Immature natural killer cell (primary cell): ENCODE data around the gene RASEF. TPM values are rescaled to one million over a fixed set of nuclear protein-coding genes. Genes with fewer than 3 reads are reported as not detected.
"Not testable (repeated sequence)": the region's sequence is repeated elsewhere in the genome, so short reads cannot be mapped to it uniquely, and the experiment has no call there.

ENCODE experiments used
- DNase-seq, 3 donors: peaks; one replicate each; pipeline ENCODE4 v3.0.0; 2022; ENCODE audit warnings: mixed read lengths in 1 of 3
- H3K27ac Mint-ChIP-seq, 6 donors: one replicate each; pipeline ENCODE4 v1.8.0; 2020; ENCODE audit warnings: mixed read lengths in 6 of 6, mild to moderate bottlenecking in 5 of 6, inconsistent platforms in 4 of 6, moderate library complexity in 3 of 6
- H3K27me3 Mint-ChIP-seq, 3 donors: one replicate each; pipeline ENCODE4 v1.8.0; 2020 to 2021; ENCODE audit warnings: low read depth in 3 of 3, mild to moderate bottlenecking in 3 of 3, mixed read lengths in 3 of 3, moderate library complexity in 3 of 3, inconsistent platforms in 1 of 3
- H3K36me3 Mint-ChIP-seq, 3 donors: one replicate each; pipeline ENCODE4 v1.8.0; 2020; ENCODE audit warnings: mixed read lengths in 3 of 3, inconsistent platforms in 2 of 3, mild to moderate bottlenecking in 2 of 3
- H3K4me1 Mint-ChIP-seq, 2 donors: one replicate each; pipeline ENCODE4 v1.8.0; 2020; ENCODE audit warnings: inconsistent platforms in 2 of 2, mild to moderate bottlenecking in 2 of 2, mixed read lengths in 2 of 2, moderate library complexity in 1 of 2
- H3K4me3 Mint-ChIP-seq, 5 donors: one replicate each; pipeline ENCODE4 v1.8.0; 2020; ENCODE audit warnings: mild to moderate bottlenecking in 5 of 5, mixed read lengths in 5 of 5, inconsistent platforms in 3 of 5, moderate library complexity in 3 of 5
- H3K9me3 Mint-ChIP-seq, 6 donors: one replicate each; pipeline ENCODE4 v1.8.0; 2020; ENCODE audit warnings: mild to moderate bottlenecking in 6 of 6, mixed read lengths in 6 of 6, inconsistent platforms in 4 of 6, moderate library complexity in 3 of 6
- polyA plus RNA-seq, 3 donors: library from polyadenylated mRNA; unstranded; fragments of 300-500 nt; fragmentation: Illumina TruSeq; gene quantifications; one replicate each; pipeline ENCODE4 v1.2.3, GENCODE V29; 2021

The RASEF gene
- polyA plus RNA-seq, 3 donors from 2014 or later, result not detected

DNA sequence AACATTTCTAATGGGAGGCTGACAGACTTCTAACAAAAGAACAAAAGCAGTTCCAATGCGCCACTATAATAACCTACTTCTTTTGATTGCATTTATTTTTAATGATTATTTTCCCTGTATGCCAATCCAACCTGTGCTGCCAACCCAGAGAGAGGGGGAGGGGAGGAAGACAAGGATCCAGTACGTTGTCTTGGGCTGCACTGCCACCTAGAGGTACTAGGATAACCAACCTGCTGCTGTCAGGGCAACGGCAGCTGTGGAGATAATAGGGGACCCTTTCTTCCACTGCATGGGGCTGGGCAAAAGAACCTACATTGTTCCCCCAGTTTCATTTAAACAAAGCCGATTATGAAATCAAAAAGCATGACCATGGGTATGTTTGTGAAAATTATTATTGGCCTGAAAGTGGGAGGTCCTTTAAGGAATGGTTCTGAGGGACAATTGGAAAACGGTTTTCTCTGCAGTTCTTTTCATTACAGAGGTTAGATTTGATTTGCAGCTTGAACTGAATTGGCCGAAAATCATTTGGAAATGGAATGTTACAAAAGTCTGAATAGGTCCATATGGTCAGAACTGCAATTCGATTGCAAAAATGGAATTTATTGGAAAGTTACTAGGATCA is 101.3 kb downstream of the RASEF start:
- Mint-ChIP-seq H3K27ac (no peak overlapping the region), H3K27me3 (peaks cover 3% of the 10 kb centered on the region in 3 donors), H3K9me3 (peaks cover 0 to under 1% (median 0%) of the 10 kb centered on the region in 6 donors), H3K36me3 (no peaks in the 10 kb centered on the region), H3K4me1 (no peaks in the 10 kb centered on the region), H3K4me3 (no peak overlapping the region)
- DNase-seq, result peak in 1 of 3 donors; percentile 1

DNA sequence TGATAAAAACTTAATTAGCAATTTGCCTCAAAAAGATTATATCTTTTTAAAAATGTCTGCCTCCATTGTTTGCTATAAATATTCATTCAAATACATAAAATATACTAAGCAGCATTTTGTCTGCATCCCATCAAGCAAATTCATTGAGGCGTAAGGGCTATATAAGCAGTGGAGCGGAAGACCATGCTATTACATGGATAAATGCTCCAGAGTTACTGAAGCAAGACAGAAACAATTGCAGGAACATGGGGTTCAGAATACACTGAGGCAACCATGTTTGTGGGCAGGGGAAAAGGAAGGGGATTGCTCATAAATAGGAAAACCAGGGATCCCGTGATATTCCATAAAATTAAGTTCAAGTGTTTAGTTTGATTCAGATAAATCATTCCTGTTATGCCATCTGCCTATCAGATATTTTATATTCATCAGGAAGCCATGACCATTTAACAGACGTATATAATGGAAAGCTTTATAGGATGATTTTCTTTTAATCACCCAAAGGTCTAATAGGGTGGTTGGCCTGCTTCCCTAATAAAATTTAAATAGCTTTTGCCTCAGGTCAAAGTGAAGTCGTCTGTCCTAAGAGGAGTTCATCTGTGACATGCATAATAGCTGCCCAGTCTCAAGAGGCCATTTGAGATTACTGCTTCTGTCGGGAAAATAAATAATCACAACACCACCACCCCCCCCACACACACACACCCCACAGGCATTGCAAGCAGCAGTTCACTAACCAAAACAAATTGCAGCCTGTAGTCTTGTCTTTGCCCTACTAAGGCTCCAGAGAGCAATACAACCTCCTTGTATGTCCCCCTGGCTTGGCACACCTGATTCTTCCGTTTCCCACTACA is 105.2 kb downstream of the RASEF start:
- no peak for DNase-seq
- Mint-ChIP-seq H3K27ac (no peak overlapping the region), H3K27me3 (peaks cover 0 to 5% (median 3%) of the 10 kb centered on the region in 3 donors), H3K9me3 (peaks cover 0 to 2% (median 0%) of the 10 kb centered on the region in 6 donors), H3K4me3 (no peak overlapping the region), H3K4me1 (no peaks in the 10 kb centered on the region), H3K36me3 (no peaks in the 10 kb centered on the region)

DNA sequence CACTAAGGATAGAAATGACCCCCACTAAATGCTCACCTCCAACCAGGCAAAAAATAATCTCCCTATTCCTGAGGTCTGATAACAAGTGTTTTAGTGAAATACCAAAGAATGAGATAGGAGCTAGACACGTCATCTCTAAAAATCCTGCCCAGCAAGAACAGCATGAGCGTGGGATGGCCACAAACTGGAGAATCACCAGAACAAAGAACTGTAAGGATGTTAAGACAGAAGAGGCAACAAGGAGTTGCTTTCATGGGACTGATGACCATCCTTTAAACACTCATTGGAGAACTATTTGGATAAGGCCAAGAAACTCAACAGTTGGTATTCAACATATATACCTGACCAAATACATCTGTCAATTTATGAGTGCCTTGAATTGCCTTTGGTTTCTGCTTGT is 113.7 kb downstream of the RASEF start:
- Mint-ChIP-seq H3K27me3 (peaks cover 0 to 2% (median 0%) of the 10 kb centered on the region in 3 donors), H3K27ac (no peak overlapping the region), H3K36me3 (no peaks in the 10 kb centered on the region), H3K4me3 (no peak overlapping the region), H3K9me3 (peaks cover 0 to 2% (median 0%) of the 10 kb centered on the region in 6 donors), H3K4me1 (no peaks in the 10 kb centered on the region)
- DNase-seq, result no peak

DNA sequence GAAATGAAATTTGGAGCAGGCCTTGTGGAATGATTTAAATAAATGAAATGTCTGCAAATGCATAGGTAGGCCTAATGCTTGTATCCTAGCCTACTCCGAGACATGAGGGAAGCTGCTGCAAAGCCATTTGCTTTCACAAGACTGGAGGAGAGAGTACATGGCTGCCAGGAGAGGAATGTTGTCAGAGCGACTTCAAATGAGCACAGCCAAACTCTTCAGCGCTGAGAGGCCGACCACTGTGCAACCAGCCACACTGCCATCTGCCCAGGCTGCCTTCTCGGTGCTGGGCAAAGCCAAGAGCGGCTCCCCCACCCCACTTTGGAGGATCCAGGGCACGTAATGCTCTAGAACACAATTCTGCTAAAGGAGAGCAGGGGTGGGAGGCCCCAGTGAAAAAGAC is 122.6 kb downstream of the RASEF start:
- no peak overlapping the region for H3K4me3 Mint-ChIP-seq

DNA sequence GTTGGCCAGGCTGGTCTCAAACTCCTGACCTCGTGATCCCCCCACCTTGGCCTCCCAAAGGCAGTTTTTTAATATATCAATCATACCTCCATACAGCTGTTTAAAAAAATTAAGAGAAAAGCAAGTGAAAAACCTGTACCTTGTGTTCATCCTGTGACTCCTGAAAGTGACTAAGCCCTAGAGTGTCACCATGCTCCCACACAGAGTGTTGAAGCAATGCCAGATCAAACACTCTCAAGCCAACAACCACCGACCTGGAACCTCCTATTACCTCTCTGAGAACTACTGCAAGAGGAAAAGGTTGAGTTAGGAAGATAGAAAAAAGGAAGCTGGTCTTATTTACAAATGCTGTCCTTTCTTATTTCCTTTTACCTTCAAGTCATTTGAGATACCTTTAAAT is 123.5 kb downstream of the RASEF start:
- DNase-seq, result no peak
- Mint-ChIP-seq H3K4me3 (no peak overlapping the region), H3K27me3 (no peaks in the 10 kb centered on the region), H3K9me3 (peaks cover 0 to 21% (median 1%) of the 10 kb centered on the region in 6 donors), H3K27ac (no peak overlapping the region), H3K4me1 (no peaks in the 10 kb centered on the region), H3K36me3 (no peaks in the 10 kb centered on the region)

More for the DNA sequence above, 122.6 kb downstream of the RASEF start:
- Mint-ChIP-seq H3K9me3 (peaks cover 0 to 21% (median 1%) of the 10 kb centered on the region in 6 donors), H3K27ac (no peak overlapping the region), H3K36me3 (no peaks in the 10 kb centered on the region), H3K4me1 (no peaks in the 10 kb centered on the region), H3K27me3 (no peaks in the 10 kb centered on the region)
- no peak for DNase-seq

DNA sequence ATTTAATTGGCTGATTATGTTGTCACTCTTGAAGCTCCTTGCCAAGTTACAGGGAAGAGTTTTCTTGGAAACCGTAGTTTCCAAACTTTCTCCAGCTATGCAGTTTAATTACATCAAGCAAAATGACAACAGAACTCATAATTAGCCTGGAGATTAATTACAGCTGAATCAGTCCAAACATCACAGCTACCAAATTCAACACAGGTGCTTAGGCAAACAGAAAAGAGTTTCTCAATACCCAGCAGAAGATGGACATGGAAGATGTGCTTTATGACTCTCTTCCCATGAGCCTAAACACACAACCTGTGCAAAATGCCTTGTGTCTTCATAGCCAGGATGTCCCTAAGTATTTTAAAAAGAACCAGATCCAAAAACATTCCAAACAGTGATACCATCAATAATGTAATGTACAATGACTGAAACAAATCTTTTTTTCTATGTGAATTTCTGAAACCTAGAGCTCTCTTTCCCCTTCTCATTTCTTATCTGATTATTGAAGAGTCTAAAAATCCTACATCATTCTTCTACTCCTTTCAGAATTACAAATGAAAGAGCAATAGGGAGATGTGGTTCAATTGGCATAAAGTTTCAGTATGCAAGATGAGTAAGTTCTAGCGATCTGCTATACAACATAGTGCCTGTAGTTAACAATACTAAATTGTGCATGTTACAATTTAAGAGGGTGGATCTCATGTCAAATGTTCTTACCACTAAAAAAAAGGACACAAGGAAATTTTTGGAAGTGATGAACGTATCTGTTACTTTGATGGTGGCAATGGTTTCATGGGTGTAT is 124.3 kb downstream of the RASEF start:
- H3K4me1 Mint-ChIP-seq, result no peaks in the 10 kb centered on the region
- H3K27me3 Mint-ChIP-seq, result no peaks in the 10 kb centered on the region
- H3K9me3 Mint-ChIP-seq, result peaks cover 0 to 17% (median 0%) of the 10 kb centered on the region in 6 donors
- H3K4me3 Mint-ChIP-seq, result no peak overlapping the region
- DNase-seq, result no peak
- no peak overlapping the region for H3K27ac Mint-ChIP-seq
- H3K36me3 Mint-ChIP-seq, result no peaks in the 10 kb centered on the region

DNA sequence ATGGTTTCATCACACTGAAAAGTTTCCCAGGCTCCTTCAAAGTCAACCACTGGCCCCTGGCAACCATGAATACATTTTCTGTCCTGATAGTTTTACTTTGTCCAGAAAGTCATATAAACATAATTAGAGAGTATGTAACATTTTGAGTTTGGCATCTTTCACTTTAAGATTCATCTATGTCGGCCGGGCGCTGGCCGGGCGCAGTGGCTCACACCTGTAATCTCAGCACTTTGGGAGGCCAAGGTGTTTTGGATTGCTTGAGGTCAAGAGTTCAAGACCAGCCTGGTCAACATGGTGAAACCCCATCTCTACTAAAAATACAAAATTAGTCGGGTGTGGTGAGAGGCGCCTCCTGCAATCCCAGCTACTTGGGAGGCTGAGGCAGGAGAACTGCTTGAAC is 126.4 kb downstream of the RASEF start:
- H3K27ac Mint-ChIP-seq, H3K27me3 Mint-ChIP-seq, H3K4me1 Mint-ChIP-seq, H3K36me3 Mint-ChIP-seq, DNase-seq, H3K4me3 Mint-ChIP-seq: not testable (repeated sequence)
- peaks cover 0 to 14% (median 0%) of the 10 kb centered on the region in 6 donors for H3K9me3 Mint-ChIP-seq

DNA sequence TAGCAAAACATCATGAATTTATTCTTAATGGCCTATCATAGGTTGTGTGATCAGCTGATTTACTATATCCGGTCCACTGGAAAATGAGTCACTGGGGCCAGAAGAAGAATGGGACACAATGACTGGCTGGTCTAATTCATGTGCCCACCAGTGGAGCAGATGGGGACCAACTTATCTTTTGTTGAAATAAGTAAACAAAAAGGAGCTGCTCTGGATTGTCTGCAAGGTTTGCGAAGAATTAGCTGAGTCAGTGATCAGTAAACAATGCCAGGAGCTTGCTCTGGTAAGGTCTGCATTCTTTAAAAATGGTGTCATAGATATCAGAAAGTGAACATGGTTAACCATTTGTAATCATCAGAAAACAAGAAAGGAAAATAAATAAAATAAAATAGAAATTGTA is 128.0 kb downstream of the RASEF start:
- Mint-ChIP-seq H3K36me3 (no peaks in the 10 kb centered on the region), H3K9me3 (peaks cover 0 to 14% (median 0%) of the 10 kb centered on the region in 6 donors), H3K27ac (no peak overlapping the region), H3K27me3 (peaks cover 0 to 2% (median 0%) of the 10 kb centered on the region in 3 donors), H3K4me3 (no peak overlapping the region), H3K4me1 (no peaks in the 10 kb centered on the region)
- DNase-seq, result no peak

DNA sequence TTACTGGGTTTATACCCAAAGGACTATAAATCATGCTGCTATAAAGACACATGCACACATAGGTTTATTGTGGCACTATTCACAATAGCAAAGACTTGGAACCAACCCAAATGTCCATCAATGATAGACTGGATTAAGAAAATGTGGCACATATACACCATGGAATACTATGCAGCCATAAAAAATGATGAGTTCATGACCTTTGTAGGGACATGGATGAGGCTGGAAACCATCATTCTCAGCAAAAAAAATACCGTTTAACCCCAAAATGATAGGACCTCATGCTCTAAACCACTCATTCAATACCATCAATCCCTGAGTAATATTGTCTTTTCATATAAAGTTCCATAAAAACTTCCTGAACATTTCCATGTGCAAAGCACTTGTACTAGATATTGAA is 128.9 kb downstream of the RASEF start:
- not testable (repeated sequence) for H3K36me3 Mint-ChIP-seq, H3K4me1 Mint-ChIP-seq, DNase-seq, H3K27ac Mint-ChIP-seq, H3K4me3 Mint-ChIP-seq, H3K27me3 Mint-ChIP-seq
- H3K9me3 Mint-ChIP-seq, result peaks cover 0 to 14% (median 0%) of the 10 kb centered on the region in 6 donors

DNA sequence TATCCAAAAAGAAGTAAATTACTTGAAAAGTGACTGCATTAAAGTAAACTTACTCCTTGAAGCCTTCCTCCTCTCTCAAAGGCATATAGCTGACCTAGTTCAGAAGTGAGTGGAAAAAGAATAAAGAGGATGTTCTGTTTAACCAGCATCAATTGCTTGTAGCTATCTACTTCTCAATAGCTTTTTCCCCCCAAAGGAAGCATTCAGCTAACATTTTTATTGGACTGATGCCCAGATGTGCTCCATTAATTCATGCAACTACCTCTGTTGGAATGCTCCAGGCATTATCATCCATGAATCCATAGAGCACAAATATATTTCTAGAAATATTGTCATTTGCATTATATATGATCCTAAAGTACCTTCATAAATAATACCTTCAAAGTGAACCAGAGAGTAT is 132.8 kb downstream of the RASEF start:
- Mint-ChIP-seq H3K27ac (no peak overlapping the region), H3K4me3 (no peak overlapping the region), H3K36me3 (no peaks in the 10 kb centered on the region), H3K4me1 (no peaks in the 10 kb centered on the region), H3K9me3 (peaks cover 0 to 4% (median 0%) of the 10 kb centered on the region in 6 donors), H3K27me3 (peaks cover 0 to 2% (median 0%) of the 10 kb centered on the region in 3 donors)
- no peak for DNase-seq
